CD4-positive, alpha-beta T cell treated with Interleukin-6 for 4 hours (primary cell): ENCODE results near the gene SMAD3.

Experiments used
- DNase-seq: peaks from one replicate; pipeline ENCODE4 v3.0.0-alpha.2; 2020; ENCODE audit warnings: mixed read lengths

The SMAD3 gene

DNA sequence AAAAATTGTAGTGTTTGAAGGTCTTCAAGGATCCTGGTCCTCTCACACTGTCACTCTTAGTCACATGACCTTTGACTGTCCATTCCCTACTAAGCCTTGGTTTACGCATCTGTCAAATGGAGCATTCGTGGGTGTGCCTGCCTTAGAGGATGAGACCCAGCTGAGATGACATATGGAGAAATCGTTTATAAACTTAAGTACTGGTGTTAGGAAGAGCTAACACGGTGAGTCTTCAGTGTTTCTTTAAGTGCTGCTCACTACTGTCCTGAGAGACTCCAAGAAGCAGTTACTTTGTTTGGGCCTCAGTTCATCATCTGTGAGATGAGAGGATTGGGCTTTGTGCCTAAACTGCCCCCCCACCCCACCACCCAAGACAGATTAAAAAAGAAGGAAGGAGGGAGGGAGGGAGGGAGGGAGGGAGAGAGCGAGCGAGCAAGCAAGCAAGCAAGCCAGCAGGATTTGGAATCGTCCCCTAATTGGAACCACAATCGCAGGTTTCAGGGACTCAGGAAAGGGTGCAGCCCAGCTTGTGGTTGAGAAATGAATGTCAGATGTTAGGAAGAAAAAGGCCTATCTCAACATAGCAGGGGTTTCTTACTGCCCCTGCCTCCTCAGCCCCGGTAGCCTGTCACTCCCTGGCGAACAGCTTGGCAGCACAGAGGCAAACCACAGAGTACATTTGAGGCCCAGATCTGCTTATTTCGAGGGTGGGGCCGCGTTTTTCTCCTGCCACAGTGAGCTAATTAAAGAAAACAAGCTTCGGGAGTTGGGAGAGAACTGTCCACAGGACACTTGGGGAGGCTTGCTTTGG is 32.7 kb downstream of the SMAD3 start:
- DNase-seq: peak; percentile 66

DNA sequence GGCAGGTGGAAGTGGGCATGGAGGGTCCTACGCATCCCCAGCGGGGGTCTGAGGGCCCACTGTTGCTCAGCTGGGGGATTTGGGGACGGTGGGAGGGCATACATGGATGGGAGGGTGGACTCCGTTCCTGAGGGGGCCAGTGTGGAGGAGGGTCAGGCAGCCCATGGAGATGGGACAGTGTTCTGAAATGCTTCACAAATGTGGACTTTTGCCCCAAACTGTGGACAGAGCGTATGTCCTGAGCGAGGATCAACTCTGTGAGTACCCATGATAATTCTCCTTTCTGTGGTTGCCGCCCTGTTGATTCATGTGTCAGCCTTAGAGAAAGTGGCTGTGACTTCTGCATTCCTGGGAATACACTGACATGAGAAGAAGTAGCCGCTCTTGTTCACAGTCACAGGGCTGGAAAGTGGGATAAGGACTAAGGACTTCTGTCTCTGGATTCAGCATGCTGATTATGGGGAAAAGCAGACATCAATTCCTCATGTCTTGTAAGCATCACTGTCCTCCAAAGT is 33.4 kb downstream of the SMAD3 start:
- no peak for DNase-seq

DNA sequence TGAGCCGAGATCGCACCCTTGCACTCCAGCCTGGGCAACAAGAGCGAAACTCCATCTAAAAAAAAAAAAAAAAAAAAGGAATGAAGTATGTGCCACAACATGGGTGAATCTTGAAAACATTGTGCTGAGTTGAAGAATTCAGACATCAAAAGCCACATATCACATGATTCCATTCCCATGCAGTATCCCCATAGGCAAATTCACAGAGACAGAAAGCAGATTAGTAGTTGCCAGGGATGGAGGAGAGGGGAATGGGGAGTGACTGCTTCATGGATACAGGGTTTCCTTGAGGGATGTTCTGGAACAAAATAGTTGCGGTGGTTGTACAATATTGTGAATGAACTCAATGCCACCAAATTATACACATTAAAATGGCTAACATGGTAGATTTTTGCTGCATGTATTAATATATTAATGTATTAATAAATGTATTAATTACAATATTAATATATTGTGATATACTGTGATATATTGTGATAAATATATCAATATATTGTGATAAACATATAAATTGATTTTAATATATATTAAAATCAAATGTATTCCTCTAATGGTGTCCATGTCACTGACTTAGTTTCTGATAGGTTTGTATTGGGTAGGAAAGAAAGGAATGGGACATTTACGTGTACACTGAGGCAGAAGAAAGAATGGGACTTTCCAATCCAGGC is 34.9 kb downstream of the SMAD3 start:
- DNase-seq: no peak

DNA sequence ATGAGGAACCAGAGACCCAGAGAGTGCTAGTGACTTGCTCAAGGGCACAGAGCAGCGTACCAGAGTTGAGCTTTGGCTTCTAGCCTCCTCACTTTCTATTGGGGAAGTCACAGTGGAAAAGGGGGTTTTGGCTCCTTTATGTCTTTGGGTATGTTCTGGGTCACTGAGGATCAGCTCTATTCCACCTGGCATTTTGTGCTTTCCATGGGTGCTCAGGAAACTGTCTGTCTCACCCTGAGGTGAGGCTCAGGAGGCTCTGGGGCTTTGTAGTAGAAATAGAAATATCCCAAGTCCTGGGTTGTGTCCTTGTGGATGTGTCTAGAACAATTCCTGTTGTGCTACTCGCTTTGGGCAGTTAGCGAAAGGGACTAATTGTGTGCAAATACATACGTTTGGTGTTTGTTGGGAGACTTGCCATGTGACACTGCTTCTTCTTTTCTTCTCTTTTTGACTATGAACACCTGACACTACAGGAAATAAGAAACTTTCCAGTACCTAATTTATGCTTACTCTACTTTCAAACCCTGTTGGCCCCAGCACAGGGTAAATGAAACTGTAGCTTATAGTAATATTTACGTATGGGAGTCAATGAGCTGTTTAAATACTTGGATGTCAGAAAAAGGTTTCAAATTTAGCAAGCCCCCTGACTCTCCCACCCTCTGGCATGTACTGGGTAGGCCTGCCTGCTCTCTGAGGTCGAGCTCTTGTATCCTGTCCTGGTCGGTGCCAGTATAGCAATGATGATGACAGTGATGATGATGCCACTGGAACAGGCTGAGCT is 35.6 kb downstream of the SMAD3 start:
- DNase-seq: peak; percentile 46

DNA sequence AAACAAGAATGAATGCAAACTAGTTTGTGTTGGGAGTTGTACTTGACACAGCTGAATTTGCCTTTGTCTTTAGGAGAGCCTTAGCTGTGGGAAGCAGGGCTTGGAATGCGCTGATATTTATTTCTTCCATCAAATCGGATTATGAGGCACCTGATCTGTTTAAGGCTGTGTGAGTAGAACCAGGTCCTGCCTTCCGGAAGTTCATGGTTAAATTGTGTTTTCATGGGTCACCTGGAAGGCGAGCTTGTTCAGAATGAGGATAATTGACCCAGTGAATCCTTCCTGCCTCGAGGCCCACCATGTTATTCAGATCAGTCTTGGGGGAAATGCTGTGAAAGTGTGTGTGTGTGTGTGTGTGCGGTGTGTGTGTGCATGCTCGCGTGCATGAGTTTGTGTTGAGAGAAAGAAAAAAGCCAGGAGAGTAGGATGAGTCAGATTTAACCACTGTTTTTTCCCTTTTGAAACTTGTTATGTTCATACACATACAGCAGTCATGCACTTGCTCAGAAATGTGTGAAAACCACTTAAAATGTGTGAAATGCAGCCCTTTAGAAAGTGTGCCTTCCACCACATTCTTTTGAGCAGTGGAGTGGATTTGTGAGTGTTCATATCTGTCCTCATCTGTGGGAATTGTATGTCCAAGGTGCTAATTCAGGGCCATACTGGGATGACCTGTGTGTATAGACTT is 36.7 kb downstream of the SMAD3 start:
- peak; percentile 75 for DNase-seq

DNA sequence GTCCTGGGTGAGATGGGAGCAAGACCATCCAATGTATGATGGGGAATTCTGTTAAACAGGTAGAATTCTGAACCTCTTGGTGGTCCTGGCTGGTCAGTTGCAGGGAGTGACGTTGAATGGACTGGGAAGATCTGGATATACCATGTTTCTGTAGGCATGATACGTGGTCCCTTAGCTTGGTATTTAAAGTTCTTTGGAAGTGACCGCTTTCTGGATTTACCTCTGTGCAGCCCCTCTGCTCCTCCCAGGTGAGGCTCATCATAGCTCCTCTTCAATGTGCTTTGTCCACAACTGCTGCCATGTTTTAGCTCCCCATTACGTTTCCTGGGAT is 37.2 kb downstream of the SMAD3 start:
- peak; percentile 5 for DNase-seq

DNA sequence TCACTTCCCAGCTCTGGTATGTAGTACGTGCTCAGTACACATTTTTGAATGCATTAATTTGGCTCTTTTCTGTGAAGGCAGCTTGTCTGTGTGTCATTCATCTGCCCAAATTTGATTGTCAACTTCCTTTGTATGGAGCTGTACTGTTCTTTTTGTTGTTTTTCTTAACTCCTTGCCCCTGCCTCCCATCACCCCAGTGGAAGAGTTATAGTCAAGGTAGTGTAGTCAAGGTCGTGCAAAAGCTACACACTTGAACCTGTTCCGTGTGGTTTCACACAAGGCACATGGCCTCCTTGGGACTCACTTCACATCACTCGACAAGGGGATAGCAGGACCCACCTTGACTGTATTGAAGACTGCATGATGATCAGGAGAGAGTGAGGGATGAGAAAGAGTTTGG is 37.6 kb downstream of the SMAD3 start:
- DNase-seq: peak; percentile 3

GRCh38 chr15:67103432-67103831 is 38.0 kb downstream of the SMAD3 start:
- no peak for DNase-seq

- DNase-seq: peak; percentile 69
Observed at GRCh38 chr15:67103869-67104268, 38.5 kb downstream of the SMAD3 start.

GRCh38 chr15:67104510-67104909 is 39.1 kb downstream of the SMAD3 start:
- DNase-seq: no peak

DNA sequence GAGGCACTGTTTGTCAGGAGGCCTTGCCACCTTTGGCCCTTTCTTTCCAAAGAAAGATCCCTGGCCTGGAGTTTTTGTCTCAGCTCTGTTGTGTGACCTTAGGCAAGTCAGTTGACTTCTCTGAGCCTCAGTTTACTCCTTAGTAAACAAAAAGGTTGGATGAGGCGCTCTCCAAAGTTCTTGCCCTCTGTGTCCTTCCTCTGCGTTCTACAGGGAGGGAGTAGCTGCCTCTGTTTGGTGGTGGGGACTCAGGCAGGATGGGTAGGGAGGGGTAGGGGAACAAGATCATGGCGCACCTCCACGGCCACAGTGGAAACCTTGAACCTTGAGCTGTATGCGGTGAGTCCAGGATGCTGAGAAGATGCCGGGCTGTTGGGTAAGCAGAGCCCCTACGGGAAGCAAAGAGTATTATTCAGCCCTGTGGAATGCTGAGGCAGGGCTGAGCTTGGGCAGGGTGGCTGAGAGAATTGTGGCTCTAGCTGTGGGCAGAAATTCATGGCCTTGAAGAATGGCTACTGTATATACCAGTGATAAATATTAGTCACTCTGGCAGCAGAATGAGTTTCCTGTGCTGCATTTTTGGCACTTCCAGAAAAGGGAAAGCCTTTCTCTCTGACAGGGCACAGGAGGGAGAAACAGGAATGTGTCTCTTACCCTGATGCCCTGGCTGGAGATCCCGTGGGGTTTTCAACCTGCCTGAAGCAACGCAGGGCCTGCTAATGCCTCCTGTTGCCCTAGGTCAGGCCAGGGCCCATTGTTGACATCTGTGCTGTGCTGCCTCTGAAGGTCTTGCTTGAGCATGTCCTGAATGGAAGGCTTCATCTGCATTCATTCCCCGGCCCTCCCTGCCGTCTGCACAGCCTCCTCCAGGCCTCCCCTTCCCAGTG is 39.9 kb downstream of the SMAD3 start:
- no peak for DNase-seq

- no peak for DNase-seq
Observed at GRCh38 chr15:67105991-67106763, 40.8 kb downstream of the SMAD3 start.

DNA sequence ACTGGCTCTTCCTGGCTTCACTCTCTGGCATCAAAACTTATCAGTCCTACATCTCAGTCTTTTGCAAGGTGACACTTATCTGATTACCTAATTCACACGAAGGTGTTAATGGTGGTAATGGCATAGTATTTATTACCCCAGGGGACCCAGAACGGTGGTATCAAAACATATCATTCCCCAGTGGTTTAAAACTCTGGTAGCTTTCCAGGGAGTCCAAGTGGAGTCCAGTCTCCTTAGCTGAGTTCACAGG is 41.3 kb downstream of the SMAD3 start:
- no peak for DNase-seq

DNA sequence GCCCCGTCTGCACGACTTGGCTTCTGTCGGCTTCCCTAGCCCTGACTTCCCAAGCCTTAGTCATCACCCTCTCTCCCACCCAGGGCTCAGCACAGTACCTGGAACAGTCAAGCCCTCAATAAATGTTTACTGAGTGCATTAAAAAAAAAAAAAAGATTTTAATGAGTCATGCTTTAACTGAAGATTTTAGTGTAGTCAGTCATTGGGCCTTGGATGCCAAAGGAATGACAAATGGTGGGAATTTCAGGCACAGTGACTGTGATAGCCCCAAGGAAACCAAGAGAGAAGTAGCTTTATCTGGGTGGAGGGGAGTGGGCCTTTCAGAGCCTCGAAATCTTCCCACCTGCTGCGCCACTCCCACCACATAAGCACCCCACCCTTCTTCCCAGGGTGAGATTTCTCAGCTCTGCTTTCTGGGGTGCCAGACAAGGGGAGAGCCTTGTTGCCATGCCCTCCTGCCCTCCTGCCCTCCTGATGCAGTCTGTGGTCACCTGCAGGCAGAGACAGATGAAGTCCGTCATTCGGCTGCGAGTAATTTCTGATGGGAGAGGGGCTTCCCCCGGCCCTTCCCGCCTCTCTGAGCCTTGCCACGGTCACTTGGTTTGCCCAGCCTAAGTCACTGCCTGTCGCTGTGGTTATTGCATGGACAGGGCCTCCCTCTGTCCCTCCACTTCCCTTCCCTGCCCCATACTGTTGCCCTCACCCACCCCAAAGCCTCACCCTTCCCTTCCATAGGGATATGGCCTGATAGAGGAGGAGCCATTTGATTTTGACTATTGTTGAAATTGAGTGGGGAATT is 41.8 kb downstream of the SMAD3 start:
- DNase-seq: peak; percentile 42

- no peak for DNase-seq
Observed at GRCh38 chr15:67108122-67108961, 42.9 kb downstream of the SMAD3 start.

- peak; percentile 6 for DNase-seq
Observed at GRCh38 chr15:67109141-67110034, 44.0 kb downstream of the SMAD3 start.

GRCh38 chr15:67110361-67110781 is 45.0 kb downstream of the SMAD3 start:
- no peak for DNase-seq
